ENCODE measurements around the gene UCHL3.

UCHL3 gene

DNA sequence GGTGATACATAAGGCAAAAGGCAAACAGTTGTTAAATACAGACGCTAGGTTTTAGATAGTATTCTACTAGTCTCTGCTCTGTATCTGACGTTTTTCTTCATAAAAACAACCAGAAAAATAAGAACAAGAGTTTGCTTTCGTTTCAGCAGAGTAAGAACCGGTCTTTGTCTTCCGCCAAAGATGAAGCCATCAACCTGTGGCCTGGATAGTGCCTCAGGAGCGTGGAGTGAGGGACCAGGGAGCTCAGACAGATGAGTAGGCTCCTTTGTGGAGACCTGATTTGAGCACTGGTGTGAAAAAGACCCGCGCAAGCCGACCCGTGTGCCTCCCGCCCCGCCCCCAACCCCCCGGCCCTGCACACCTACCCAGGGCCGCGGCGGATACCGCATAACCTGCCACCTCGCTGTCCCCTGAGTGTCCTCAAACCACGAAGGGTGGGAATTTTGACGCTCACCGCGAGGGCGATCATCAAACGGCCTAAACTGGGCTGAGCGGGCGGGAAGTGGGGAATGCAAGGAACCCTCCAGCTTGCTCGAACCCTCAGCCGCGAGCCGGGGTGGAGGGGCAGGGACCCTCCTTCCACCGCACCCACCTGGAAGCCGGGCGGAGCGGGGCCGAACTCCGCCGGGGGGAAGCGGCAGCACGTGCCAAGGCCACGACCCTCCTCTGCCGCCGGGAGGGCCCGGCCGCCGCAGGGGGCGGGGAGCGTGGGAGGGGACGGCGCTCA, 85.7 kb downstream of the UCHL3 start:
- DNase-seq = no peak

DNA sequence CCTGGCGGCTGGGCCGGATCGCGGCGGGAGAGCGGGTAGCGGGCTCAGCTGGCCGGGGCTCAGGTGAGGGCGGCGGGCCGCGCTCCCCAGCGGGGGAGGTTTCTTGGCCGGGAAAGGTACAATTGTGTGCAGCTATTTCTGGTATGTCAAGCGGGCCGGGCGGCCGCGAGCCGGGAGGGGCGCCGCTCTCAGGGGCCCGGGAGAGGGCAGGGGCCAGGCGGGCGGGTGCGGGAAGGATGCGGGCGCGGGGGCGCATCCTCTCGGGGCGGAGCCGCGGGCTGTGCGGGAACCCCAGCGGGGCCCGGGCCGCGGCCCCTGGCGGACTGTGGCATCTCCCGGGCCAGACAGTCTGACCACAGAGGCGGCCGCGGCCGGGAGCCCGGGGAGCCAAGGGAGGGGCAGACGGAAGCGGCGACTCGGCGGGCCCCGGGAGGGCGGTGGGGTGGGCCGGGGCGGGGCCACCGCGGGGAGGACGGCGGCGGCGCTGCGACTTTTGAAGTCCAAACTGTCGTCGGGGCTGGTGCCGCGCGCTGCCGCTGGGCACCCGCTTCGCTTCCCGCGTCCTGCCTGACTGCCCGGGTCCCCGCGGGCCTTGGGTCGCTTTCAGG, 86.3 kb downstream of the UCHL3 start, which contains the start of gene LMO7:
TSS of gene LMO7 (plus strand) at position 503 of the 608 bp plus-strand sequence. CDS start 328 bp downstream, outside the sequence.
- peak; percentile 65 for DNase-seq

DNA sequence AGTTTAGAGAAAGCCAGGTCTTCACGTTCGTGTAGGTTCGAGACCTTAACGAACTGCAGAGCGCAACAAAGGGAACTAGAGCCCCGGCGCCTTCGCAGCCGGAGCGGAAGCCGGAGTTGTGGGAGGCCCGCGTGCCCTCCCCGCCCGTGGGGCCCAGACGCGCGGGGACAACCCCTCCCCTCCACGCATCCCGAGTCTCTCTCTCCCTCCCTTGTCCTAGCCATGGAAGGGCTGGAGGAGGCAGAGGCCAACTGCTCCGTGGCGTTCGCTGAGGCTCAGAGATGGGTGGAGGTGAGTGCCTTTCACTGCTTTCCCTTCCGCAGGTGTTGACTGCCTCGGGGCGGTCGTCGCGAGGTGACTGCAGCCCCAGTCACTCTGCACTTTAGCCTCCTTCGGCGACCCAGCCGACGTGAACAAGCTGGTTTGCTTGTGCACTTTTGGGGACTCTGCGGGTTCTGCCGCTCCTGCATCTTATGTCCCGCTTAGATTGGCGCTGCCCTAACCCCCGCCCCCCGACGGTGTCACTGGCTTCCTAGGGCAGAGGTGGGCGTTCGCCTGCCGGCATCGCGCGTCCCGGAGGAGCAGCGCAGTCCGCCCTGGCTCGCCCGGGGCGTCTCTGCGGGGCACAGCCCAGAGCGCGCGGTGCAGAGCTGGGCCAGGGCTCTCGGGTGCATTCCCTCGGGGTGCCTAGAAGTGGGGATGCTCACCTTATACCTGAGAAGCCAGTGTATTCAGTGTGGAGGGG, 87.0 kb downstream of the UCHL3 start:
- peak; percentile 67 for DNase-seq

DNA sequence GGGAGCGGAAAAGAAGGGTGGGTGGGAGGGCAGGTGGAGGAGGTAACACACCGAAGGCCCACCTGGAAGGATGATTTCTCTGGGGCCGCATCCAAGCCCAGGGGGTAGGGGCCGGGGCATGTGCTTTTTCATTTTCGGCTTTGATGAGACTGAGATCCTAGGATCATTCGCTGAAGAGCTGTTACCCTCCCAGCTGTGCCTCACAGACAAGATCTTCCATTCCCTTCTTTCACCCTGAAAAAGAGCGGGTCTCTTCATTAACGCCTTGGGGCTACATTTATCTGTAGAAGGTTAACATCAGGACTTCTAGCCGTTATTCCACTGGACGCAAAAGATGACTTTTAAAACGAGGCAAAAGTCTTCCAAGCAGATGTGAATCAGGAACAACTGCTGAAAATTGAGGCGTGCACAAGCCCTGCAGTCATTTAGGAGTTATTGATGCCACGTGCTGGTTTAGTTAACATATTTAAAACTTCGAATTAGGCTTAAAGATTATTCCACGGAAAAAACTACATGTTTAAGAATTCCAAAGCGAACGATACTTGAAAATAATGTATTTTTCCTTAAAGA, 87.7 kb downstream of the UCHL3 start:
- DNase-seq = no peak

DNA sequence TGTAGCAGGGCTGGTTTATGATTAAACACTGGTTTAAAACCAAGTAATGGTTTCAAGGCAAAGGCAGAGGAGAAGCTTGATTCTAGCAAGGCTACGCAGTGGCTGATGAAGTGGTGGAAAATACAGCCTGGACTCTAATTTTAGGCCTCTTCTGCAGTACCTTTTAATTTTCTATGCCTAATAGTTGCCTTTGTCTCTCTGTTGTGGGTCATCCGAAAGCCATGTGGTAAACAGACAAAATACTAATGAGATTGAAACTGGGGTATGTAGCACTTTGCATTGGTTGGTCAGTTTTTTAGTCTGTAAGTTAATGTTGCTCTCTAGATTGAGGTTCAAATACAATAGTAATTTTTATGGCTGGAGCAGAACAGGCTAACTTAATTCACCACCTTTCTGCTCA, 89.9 kb downstream of the UCHL3 start:
- no peak for DNase-seq

DNA sequence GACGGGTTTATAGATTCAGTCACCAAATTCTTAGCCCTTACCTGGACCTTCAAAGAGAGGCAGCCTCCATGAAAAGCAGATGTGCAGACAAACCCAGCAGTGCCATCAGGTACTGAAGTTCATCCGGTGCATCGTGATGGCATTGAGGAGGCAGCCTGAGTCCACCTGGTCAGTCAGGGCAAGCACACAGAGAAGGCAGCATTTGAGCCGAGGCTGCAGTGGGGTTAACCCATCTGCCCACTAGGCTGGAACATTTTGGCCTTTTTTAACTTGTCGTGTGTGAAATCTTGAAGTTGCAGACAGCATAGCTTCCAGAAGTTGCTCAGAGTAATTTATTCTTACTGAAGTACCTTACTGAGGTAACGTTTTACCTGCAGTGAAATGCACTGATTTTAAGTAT, 91.4 kb downstream of the UCHL3 start:
- no peak for DNase-seq

DNA sequence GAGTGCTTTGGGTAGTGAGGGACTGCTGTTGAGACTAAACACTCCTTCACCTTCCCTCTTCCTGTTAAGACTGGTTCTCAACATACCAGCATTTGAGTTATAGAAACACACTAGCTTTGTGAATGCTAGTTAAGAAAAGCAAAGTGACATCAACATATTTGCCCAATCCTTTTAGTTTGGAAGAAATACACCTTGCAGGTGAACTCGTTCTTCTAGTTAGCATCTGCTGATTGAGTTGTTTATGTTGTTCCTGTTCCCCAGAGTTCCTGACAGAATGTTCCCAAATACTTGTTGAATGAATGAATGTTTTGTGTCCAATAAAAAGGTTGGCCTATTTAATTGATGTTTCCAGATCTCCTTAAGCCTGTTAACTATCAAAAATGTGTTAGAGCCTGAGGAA, 93.6 kb downstream of the UCHL3 start:
- no peak for DNase-seq

DNA sequence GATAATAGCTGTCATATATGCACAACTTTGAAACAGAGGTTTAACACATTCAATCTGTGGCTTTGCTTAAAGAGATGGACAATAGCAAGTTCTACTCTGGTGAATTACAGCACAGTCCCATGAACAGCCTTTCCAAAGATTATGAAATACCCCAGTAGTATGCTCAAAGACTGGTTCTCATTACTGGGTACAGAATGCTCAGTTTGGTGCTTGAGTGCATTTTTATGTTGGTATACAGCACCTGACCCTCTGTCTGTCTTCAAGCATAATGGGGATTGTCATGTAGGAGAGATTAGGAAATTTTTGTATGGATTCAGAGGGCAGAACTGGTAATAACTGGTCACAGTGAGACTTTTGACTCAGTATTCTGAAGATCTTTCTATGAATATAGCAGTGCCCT, 94.1 kb downstream of the UCHL3 start:
- no peak for DNase-seq

DNA sequence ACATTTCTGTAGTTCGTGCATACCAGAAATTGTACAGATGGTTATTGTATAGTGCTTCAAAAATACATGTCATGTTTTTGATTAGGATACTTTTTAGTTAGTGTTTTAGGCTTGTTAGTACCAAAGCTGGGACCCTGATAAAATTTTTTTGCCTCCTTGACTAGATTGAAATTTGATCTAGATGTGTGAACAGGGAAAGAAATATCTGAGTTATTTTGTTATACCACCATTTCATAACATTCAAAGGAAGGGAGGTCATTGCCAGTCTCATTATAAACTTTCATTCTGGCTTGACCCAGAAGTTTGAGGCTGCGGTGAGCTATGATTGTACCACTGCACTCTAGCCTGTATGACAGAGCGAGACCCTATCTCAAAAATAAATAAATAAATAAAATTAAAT, 95.5 kb downstream of the UCHL3 start:
- DNase-seq = no peak

DNA sequence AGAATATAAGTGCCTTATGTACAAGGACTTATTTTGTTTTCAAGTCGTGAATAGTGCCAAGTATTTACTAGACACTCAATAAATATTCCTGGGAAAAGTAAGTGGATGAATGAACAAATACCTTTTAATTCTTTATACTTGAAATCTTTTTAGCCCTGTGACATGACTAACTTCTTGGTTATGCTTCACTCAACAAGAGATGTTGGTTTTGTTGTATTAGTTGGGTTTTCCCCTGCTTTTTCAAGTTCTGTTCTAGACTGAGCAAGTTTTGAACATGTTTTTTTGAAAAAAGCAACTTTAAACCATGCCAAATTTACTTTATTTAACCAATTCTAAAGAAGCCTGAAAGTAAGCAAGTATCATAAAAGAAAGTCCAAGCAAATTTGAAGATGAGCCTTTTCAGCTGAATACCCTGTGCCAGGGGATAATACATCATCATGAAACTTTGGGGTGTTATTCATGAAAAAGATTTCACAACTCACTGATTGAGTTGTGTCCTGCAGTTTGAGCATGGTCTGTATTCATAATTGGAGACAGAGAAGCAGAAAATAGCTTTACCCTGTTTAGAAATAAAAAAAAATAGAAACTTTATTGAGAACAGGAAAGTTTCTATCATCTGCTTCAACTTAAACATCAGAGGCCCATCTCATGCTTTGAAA, 97.7 kb downstream of the UCHL3 start:
- DNase-seq = no peak

DNA sequence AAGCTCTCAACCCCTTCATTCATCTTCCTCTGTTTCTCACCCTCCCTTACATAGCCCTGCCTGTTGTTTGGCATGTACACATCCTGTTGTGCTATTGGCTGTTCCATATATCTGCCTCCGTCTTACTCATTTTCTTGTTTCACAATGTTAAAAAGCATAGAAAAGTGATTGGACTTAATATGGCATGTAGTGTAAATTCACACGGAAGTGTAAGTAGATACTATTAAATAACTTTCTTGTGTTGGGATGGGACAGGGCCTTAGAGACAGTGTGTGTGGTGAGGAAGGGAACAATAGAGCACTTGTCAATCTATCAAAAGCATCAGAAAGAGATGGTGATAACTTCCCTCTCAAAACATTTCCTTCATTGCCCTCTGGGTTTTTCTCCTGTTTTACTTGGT, 98.9 kb downstream of the UCHL3 start:
- no peak for DNase-seq

DNA sequence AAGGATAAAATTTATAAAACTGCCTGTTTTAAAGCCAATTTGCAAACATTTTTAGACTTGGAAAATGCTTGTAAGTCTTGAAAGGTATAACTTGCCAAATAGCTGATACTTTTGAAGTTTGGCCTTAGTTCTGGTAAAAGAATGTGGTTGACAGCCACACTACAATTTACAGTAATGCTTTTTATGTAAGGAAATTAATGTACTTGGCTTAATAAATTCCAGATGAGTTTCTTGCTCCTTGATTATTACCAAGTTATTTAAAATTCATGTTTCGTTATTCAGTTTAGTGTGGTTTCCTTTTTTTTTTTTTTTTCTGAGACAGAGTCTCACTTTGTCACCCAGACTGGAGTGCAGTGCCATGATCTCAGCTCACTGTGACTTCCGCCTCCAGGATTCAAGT, 101.4 kb downstream of the UCHL3 start:
- no peak for DNase-seq

DNA sequence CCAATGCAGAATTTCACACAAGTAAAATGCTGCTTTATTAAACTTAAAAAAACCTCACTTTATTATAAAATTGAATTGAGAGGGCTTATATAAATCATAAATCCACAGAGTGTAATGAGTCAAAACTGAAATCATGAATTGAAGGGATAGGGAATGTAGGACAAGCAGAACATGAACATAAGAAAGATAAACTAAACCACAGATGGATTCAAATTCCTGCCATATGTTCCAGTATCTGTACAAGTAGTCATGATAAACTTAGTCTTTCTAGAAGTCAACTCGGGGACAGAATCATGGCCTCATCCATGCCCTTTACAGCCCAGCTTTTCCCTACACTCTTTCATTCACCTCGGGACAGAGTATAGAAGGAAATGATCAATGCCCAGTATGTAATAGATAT, 103.1 kb downstream of the UCHL3 start:
- DNase-seq = no peak
